Lower leg skin (tissue), 4 donors: ENCODE data around the gene DTX4. TPM values are rescaled to one million over a fixed set of nuclear protein-coding genes. Genes with fewer than 3 reads are reported as not detected.

Experiments used
- DNase-seq, 2 donors: peaks; one replicate each; pipeline ENCODE4 v3.0.0-alpha.2; 2019; ENCODE audit warnings: low spot score in 2 of 2
- H3K4me3 ChIP-seq: fragments of 200-600 bp; sonication (generic); 2 replicates; pipeline ENCODE4 v1.5.1; 2017; ENCODE audit warnings: mild to moderate bottlenecking, low read depth; ENCODE audit not compliant: poor library complexity, severe bottlenecking
- POLR2A ChIP-seq, 2 donors: fragments of 450-650 bp; IDR thresholded peaks; one replicate each; pipeline ENCODE4 v1.6.1; 2016 to 2017; ENCODE audit warnings: antibody characterized with exemption in 2 of 2, mild to moderate bottlenecking in 1 of 2, moderate library complexity in 1 of 2
- WGBS, 2 donors: methylation state at CpG; one replicate each; pipeline ENCODE4 v1.1.5; 2018; 5-methylcytosine and 5-hydroxymethylcytosine counted together
- intact Hi-C: fragments of 100-400 bp; cut with DNase I; formaldehyde crosslinking; loops from one replicate; pipeline ENCODE4 v1.15.0; 2023; ENCODE audit warnings: low total_unique reads
- total RNA-seq, 4 donors: library from RNA; depleted of rRNA; stranded (reverse); fragments of >200 nt; gene quantifications; one replicate each; pipeline ENCODE4 v1.1.0, GENCODE V29; 2016
- TF ChIP-seq, protein P1 (sequence below), 3 donors: fragments of 450-650 bp; IDR thresholded peaks; one replicate each; pipeline ENCODE4 v1.5.1; 2016; ENCODE audit warnings: antibody characterized with exemption in 3 of 3, mild to moderate bottlenecking in 3 of 3, moderate library complexity in 2 of 3

DTX4 gene
- total RNA-seq, 4 donors from 2014 or later, result 1.2 to 6.4 (median 3.4) TPM

DNA sequence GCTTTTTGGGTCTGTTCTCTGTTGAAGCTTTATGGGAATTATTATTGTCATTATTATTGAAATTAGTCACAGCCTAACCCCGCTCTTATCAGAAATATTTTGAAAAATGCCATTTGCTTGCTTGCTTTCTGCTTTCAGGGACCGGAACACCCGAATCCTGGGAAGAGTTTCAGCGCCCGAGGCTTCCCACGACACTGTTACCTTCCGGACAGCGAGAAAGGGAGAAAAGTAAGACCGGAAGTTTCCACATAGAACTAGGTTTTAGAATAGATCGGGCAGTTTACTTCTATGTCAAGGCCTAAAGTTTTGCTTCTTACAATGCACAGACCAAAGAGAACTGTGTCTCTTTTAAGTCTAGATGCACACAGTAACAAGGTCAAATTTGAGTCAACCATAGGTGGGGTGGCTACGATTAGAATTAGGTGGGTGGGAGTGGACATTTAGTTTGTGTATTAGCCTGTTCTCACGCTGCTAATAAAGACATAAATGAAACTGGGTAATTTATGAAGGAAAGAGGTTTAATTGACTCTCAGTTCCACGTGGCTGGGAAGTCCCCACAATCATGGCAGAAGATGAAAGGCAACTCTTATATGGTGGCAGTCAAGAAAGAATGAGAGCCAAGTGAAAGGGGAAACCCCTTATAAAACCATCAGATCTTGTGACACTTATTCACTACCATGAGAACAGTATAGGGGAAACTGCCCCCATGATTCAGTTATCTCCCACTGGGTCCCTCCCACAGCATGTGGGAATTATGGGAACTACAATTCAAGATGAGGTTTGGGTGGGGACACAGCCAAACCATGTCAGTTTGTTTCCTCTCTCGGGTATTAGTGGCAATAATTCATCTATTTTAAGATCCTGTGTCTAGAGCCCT, 27.9 kb downstream of the DTX4 start:
- TF ChIP-seq, protein P1, sequence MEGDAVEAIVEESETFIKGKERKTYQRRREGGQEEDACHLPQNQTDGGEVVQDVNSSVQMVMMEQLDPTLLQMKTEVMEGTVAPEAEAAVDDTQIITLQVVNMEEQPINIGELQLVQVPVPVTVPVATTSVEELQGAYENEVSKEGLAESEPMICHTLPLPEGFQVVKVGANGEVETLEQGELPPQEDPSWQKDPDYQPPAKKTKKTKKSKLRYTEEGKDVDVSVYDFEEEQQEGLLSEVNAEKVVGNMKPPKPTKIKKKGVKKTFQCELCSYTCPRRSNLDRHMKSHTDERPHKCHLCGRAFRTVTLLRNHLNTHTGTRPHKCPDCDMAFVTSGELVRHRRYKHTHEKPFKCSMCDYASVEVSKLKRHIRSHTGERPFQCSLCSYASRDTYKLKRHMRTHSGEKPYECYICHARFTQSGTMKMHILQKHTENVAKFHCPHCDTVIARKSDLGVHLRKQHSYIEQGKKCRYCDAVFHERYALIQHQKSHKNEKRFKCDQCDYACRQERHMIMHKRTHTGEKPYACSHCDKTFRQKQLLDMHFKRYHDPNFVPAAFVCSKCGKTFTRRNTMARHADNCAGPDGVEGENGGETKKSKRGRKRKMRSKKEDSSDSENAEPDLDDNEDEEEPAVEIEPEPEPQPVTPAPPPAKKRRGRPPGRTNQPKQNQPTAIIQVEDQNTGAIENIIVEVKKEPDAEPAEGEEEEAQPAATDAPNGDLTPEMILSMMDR (IDR thresholded peaks at IDR 0.05), result no peak
- TF ChIP-seq POLR2A (IDR thresholded peaks at IDR 0.05), result no peak
- no peak for DNase-seq
- 71 to 77% methylated on average over 14 of the region's 14 CpGs for WGBS, 2 donors
- no peak overlapping the region for H3K4me3 ChIP-seq
- intact Hi-C loops, result loop anchor here (5.0 kb wide), 1 partner anchor 343 kb away; no protein-coding TSS in a partner anchor

DNA sequence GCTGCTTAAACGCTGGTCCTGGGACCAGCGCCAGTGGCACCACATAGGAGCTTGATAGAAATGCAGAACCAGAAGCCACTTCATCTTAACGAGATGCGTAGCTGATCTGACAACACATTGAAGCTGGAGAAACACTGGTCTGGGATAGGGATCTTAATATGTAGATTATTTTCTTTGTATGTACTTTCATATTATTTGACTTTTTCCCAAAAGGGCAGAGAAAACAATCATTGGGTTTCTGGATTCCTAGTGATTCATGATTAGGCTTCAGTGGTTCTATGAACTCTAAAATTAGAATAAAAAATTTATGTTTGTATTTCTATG, 28.5 kb downstream of the DTX4 start:
- no peak overlapping the region for H3K4me3 ChIP-seq
- no peak for DNase-seq
- 40 to 54% methylated on average over 4 of the region's 4 CpGs for WGBS, 2 donors
- no peak for TF ChIP-seq POLR2A (IDR thresholded peaks at IDR 0.05)
- TF ChIP-seq, protein P1 (IDR thresholded peaks at IDR 0.05), result no peak
- intact Hi-C loops, result loop anchor here (5.0 kb wide), 1 partner anchor 342 kb away; no protein-coding TSS in a partner anchor

DNA sequence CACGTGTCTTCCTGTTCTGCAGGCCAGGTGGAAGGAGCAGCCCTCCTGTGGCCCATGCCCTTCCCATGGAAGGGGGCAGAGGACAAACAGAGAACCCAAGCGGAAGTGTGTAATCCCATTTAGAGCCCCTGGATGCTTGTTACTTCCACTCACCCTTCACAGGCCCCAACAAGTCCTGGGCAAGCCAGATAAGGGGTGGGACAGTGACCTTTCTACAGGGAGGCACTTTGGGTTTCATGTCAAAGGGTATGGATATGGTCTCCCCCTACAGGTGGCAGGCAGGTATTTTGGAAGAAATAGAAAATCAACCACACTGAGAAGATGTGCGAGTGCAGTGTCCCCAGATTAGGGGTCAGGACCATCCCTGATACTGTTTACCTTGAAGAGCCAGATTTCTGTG, 29.4 kb downstream of the DTX4 start:
- no peak for TF ChIP-seq POLR2A (IDR thresholded peaks at IDR 0.05)
- intact Hi-C loops, result loop anchor here (5.0 kb wide), 1 partner anchor 341 kb away; no protein-coding TSS in a partner anchor
- 92 to 98% methylated on average over 3 of the region's 3 CpGs for WGBS, 2 donors
- H3K4me3 ChIP-seq, result no peak overlapping the region
- no peak for DNase-seq

DNA sequence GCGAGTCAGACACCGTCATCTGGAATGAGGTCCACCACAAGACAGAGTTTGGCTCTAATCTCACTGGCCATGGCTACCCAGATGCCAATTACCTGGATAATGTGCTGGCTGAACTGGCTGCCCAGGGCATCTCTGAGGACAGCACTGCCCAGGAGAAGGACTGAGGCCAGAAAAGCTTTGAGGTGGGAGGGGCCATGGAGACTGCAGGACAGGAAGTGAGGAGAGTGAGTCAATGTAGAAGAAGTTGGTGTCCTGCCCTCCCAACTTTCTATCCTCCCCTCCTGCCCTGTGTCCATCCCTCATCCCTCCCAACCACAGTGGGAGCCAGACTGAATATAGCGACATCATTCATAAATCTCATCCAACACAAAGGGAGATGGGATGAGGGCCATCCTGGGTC, 32.8 kb downstream of the DTX4 start:
- 94 to 97% methylated on average over 3 of the region's 3 CpGs for WGBS, 2 donors
- no peak overlapping the region for H3K4me3 ChIP-seq
- no peak for DNase-seq
- TF ChIP-seq POLR2A (IDR thresholded peaks at IDR 0.05), result no peak
- TF ChIP-seq, protein P1 (IDR thresholded peaks at IDR 0.05), result no peak
- intact Hi-C loops, result loop anchor here (5.0 kb wide), 1 partner anchor 338 kb away; no protein-coding TSS in a partner anchor

DNA sequence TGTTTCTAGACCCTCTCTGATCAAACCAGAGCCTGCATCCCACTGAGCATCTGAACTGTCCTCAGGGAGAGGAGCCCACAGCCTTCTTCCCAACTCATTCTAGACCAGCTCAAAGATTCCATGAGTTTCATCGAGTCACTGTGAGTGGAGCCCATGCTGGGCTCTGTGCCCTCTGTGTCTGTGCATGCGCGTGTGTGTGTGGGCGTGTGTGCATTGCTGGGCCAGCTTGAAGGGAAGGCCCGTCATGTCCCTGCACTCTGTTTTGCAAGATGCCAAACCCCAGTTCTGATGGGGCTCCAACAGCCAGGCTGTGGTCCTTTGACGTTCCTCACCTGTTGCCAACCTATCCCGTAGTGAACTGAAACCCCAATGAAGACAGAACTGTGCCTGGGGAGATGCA, 33.7 kb downstream of the DTX4 start:
- WGBS, 2 donors, result 74 to 84% methylated on average over 7 of the region's 7 CpGs
- TF ChIP-seq, protein P1 (IDR thresholded peaks at IDR 0.05), result no peak
- no peak for TF ChIP-seq POLR2A (IDR thresholded peaks at IDR 0.05)
- no peak overlapping the region for H3K4me3 ChIP-seq
- intact Hi-C loops, result loop anchor here (2.0 kb wide), 1 partner anchor 35 kb away; no protein-coding TSS in a partner anchor
- no peak for DNase-seq

DNA sequence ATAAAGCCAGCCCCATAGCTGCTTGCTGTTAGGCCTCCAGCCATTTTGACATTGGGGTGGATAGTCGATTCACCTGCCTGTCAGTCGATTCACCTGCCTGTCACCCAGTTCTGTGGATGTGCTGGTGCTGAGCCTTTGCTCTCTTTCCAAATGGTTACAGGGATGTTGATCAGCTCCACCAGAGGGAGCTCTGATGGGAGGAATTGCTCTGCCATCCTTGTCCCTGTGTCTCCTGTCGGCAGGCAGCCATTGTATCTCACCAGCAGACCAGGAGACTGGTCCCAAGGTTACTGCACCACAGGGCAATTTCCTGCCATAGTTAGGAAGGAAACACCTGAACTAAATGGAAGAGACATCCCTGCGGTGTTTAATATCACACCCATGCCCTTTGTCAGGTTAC, 34.7 kb downstream of the DTX4 start:
- DNase-seq, result no peak
- WGBS, 2 donors, result 66 to 75% methylated on average over 4 of the region's 4 CpGs
- no peak for TF ChIP-seq POLR2A (IDR thresholded peaks at IDR 0.05)
- intact Hi-C loops, result loop anchor here (2.0 kb wide), 1 partner anchor 36 kb away; no protein-coding TSS in a partner anchor
- H3K4me3 ChIP-seq, result no peak overlapping the region
